Hindlimb muscle (tissue), 1 donor: ENCODE data around the gene DIPK1B. TPM values are rescaled to one million over a fixed set of nuclear protein-coding genes. Genes with fewer than 3 reads are reported as not detected.
"Not testable (repeated sequence)": the region's sequence is repeated elsewhere in the genome, so short reads cannot be mapped to it uniquely, and the experiment has no call there.

Source experiments
- DNase-seq: peaks from one replicate; pipeline ENCODE4 v3.0.0-alpha.2; 2013
- polyA plus RNA-seq: library from polyadenylated mRNA; unstranded; fragments of 120-200 nt; gene quantifications from one replicate; pipeline ENCODE4 v1.2.1, GENCODE V29; 2013; ENCODE audit not compliant: insufficient read length

Gene DIPK1B
- polyA plus RNA-seq, 1 donor, result 20.4 TPM

DNA sequence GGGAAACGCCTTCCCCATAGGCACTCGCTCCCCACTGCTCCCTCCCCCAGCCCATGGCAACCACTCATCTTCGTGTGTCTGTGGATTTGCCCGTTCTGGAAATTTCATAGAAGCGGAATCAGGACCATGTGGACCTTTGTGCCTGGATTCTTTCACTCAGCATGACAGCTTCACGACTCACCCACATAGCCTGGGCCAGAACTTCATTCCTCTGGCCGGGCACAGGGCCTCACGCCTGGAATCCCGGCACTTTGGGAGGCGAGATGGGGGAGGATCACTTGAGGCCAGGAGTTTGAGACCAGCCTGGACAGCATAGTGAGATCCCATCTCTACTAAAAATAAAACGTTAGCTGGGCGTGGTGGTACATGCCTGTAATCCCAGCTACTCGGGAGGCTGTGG lies 12.1 kb upstream of the DIPK1B start:
- DNase-seq, result no peak

DNA sequence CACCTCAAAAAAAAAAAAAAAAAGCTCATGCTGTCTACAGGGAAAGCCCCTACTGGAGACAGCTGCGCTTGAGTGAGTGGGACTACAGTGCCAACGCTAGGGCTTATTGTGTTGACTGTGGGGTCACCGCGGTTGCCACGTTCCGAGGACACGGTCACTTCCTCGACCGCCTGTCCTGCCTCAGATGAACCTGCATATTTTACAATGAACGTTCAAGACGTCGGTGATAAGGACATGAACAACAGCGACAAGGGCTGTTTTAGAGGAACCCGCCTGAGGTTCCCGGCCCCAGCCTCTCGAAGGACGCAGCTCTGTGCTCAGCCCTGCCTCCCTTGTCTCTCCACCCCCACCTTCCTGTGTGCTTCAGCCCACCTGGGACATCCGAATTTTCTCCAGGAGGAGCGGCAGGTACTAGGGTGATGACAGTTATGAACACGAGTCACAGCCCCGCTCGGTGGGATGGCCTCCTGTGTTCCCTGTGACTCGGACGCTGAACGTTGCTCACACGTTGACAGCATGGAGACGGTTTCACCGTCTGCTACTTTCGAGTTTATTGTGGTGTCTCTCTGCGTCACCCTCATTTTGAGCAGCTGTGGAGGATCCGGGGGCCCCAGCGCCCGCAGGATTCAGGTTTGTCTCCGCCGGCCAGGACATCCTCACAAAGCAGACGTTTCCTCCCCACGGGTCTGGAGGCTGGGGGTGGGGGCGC lies 11.3 kb upstream of the DIPK1B start:
- DNase-seq, result no peak

DNA sequence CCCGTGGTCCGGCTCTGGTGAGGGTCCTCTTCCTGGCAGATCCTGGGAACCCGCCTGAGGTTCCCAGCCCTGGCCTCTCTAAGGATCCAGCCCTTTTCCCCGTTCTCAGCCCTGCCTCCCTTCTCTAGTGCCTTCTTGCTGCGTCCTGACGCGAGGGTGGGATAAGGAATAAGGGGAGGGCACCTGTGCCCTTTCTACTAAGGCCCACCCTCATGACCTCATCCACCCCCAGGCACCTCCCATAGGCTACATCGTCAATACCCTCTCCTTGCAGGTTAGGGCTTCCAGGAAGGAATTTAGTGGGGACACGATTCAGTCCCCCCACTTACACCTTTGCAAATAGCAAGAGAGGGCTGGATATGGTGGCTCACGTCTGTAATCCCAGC lies 10.7 kb upstream of the DIPK1B start:
- no peak for DNase-seq

DNA sequence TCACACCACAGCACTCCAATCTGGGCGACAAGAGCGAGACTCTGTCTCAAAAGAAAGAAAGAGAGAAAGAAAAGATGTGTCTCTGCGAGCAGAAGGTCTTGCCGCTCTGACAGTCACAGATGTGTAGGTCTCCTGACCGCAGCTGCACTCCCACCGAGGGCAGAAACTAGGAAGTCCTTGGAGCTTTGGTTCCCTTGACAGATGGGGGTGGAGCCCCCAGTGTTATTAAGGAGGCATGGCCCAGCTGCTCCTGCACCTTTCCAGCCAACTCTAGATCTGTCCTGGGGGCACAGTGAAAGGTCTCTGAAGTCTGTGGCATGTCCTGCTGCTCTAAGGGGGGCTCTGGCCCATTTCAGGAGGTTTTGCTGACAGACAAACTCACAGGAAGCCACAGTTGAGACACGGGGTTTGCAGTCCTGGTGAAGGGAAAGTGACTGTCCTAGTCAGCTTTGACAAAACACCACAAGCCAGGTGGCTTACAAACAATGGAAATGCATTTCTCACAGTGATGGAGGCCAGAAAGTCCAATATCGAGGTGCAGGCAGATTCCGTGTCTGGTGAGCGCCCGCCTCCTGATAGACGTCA lies 9.0 kb upstream of the DIPK1B start:
- DNase-seq, result no peak

DNA sequence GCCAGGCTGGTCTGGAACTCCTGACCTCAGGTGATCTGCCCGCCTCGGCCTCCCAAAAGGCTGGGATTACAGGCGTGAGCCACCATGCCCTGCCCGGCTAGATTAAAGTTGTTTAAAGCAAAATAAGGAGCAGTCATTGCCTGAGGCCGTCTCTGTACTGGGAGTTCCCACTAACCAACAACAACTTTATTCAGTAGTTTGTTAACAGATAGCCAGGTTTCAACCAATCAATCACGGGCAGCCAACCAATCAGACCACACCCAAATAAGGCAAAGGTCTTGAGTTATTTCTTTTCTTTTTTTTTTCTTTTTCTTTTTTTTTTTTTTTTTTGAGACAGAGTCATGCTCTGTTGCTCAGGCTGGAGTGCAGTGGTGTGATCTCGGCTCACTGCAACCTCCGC lies 7.6 kb upstream of the DIPK1B start:
- not testable (repeated sequence) for DNase-seq

DNA sequence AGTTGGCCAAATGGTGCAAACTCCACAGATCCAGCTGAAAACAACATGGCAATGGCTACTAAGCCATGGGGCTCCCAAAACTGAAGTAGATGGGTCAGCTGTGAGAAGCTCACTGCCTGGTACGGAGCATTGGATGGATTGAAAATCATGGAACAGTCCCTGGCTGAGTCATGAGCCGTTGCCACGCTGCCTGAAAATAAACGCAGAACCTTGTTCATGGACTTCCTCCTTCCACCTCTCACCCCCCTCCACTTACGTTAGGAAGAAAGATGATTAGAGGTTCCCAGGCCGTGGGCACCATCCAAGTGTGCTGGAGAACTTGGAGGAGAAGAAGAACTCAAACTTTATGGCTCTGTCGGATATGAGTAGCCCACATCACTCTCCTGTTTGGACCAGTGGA lies 6.8 kb upstream of the DIPK1B start:
- no peak for DNase-seq

DNA sequence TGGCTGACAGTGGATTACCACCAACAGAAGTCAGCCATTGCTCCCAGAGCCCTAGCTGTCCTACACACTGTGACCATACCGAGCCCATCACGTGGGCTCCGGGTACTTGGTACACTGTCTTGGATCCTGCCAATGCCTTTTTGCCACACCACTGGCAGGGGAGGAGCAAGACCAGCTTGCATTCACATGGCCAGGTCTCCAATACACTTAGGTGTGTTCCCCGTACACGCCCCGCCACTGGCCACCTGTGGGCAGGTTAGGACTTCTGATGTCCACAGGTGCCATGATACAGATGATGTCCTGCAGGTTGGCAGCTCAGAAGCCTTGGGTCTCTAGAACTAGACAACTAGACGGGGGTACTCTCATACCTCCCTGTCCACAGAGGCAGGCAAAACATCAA lies 5.4 kb upstream of the DIPK1B start:
- no peak for DNase-seq

DNA sequence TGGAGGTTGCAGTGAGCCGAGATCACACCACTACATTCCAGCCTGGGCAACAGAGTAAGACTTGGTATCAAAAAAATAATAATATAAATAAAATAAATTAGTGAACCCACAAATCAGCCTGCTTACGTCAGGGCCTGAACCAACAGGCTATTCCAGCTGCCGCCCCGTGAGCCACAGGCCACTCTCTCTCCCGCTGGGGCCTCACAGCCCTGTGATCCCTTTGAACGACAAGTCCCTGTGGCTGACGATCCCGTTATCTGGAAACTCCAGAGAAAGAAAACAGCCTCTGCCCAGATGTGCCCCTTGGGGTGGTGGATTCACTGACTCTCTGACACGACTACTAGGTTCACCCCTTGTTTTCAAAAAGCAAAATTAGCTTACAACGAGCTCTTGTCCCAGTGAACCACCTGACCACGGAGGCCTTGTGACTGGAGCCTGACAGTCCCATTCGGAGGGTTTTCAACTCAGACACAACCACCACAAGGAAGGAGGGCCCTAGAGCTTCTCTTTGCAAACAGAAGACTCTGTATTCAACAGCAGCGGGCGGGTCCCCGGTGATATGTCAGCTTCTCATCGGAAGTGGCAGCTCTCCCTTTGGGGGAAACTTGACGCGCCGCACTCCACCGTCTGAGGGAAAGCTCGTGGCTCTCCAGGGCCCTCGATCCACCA lies 4.4 kb upstream of the DIPK1B start:
- no peak for DNase-seq

DNA sequence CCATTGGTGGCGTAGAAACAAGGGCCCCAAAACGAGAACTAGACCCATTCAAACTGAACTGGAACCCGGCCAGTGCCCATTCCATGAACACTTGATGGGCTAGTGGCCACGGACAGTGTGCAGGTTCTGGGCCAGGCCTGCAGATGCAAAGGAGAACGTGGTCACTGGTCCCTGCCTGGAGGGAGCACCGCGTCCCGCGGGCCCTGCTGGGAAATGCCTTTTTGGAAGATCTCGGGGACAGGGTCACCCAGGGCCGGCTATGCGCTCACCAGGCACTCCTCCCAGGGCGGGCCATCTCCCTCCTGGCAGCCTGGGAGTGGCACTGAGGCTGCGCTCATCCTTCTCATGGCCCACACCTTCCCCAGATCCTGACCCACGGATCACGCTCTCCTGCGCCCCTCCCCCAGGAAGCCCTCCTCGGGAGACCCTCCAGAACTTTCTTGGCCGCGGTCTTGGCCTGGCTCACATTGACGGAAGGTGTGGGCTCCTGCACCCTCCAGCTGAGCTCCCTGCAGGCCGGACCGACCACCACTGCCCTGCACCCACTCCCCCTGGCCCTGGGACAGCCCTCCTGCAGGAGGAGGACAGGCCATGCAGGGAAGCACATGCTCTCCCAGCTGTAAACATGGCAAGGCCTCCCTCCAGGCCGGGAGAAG lies 2.8 kb upstream of the DIPK1B start:
- DNase-seq, result no peak

DNA sequence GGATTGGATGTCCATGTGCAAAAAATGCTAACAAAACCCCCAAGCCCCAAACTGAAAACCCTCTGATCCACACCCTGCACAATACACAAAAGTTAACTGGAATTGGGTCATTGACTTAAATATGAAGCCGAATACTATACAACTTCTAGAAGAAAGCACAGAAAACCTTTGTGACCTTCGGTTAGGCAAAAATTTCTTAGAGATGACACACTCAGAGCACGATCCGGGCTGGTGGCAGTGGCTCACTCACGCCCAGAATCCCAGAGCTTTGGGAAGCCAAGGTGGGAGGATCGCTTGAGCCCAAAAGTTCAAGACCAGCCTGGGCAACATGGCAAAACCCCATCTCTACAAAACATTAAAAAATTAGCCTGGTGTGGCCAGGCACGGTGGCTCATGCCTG lies 1.8 kb upstream of the DIPK1B start:
- no peak for DNase-seq

DNA sequence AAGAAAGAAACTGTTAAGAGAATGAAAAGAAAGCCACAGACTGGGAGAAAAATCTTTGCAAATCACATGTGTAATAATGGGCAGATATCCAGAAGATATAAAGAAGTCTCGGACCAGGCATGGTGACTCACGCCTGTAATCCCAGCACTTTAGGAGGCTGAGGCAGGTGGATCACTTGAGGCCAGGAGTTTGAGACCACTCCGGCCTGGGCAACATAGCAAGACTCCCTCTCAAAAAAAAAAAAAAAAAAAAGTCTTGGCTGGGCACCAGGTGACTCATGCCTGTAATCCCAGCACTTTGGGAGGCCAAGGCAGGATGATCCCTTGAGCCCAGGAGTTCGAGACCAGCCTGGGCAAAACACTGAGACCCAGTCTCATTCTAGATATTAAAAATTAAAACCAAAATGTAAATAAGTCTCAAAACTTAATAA lies 1.1 kb upstream of the DIPK1B start:
- DNase-seq, result not testable (repeated sequence)

DNA sequence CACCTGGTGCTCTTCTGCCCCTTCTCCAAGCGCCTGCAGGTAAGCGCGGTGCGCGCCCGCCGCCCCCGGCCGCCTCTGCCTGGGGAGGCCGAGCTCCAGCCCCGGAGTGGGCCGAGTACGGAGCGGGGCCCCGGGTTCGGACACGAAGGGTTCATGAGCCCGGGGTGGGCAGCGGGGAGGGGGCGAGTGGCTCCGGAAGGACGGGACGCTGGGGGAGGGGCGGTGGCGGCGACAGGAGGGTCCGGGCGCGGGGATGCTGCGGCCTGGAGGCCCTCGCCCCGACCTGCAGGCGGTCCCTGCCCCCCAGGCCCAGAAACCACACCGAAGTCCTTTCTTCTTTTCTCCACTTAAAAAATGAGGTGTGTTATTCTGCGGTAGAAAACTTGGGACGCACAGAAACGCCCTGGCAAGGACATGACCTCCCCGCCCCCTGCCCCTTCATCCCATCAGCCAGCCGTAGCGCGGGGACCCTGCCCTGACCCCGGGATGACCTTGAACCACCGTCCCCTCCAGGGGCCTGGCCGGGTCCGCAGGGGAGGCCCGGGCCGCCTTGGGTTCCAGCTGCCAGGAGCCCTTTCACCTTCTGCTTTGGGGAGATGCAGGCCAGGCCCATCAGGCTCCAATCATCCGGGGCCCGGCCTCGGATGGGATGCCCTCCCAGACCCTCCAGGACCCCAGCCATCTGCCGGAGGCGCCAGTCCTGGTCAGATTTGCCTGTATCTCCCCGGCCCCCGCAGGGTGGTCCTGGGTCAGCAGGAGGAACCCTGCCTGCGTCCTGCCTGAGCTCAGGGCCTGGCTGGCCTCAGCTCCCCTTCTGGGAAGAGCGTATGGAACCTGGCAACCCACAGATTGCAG lies 545 bp downstream of the DIPK1B start:
- no peak for DNase-seq

DNA sequence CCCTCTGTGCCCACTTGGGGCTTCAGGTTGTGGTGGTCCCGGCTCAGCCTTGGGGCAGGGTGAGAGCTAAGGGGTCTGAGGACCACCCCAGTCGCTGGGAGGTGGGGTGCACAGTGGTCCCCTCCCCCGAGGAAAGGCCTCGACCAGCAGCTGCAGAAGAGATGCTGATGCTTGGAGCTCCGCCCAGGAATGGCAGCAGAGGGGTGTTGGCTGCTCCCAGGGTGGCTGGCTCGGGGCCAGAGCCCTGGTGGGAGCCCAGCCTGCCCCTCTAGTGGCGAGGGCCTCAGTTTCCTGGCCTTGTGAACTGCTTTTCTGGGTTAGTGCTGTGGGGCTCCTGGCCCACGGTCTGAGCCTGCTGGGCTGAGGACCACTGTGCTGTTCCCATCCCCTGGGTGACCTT lies 1.2 kb downstream of the DIPK1B start:
- no peak for DNase-seq

DNA sequence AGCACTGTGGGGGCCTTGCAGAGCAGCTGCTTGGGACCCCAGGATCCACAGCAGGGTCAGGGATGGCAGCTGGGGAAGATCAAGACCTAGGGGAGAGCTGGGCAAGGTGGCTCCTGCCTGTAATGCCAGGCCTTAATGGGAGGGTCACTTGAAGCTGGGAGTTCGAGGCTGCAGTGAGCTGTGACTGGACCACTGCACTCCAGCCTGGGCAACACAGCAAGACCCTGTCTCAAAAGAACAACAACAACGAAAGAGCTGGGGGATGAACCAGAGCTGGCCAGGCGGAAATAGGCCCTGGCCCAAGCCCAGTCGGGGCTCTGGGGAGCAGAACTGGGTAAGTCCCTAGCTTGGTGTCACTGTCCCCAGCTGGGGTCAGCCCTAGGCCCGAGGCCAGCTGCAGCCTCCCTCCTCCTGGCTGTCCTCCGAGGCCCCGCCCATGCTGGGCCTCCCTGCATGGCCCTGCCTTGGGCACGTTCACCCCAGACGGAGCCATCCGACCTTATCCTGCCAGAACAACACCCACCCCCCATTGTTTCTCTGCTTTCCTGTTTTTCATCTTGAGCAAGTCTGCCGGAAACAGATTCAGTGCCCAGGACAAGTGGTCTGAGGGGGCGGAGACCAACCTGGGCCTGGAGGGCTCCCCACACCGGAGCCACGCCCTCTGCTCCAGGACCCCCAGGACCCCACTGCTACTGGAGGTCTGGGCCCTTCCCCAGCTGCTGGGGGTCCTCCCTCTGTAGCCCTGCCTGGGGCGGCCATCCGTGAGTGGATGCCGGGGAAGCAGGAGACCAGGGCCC lies 1.9 kb downstream of the DIPK1B start:
- no peak for DNase-seq

DNA sequence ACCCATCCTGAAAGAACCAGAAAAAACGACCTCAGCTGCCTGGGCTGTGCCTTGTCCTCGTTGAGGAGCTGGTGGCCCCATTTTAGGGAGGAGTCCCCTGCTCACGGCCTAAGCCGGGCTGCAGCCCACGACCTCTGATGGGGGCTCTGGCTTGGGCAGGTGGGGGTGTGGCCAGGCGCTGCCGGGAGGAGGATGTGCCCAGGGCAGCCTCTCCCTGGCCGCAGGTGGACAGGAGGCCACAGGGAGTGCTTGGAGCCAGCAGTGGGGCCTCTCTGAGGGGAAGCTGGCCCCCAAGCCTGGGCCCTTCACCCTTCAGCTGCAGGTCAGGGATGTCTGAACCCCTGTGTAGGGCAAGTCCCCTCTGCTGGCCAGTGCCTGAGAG lies 2.5 kb downstream of the DIPK1B start:
- no peak for DNase-seq

DNA sequence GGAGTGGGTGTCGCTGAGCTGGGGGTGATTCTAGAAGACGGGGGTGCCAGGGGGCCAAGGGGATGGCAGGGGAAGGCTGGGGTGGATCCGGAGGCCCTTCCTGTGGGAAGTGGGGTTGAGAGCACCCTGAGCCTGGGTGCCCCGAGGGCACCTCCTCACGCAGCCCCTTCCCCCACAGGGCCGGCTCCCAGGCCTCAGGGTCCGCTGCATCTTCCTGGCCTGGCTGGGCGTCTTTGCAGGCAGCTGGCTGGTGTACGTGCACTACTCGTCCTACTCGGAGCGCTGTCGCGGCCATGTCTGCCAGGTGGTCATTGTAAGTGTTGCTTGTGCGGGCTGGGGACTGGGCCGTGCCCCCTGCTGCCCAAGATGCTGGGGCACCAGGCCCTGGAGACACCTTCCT lies 5.0 kb downstream of the DIPK1B start:
- no peak for DNase-seq

DNA sequence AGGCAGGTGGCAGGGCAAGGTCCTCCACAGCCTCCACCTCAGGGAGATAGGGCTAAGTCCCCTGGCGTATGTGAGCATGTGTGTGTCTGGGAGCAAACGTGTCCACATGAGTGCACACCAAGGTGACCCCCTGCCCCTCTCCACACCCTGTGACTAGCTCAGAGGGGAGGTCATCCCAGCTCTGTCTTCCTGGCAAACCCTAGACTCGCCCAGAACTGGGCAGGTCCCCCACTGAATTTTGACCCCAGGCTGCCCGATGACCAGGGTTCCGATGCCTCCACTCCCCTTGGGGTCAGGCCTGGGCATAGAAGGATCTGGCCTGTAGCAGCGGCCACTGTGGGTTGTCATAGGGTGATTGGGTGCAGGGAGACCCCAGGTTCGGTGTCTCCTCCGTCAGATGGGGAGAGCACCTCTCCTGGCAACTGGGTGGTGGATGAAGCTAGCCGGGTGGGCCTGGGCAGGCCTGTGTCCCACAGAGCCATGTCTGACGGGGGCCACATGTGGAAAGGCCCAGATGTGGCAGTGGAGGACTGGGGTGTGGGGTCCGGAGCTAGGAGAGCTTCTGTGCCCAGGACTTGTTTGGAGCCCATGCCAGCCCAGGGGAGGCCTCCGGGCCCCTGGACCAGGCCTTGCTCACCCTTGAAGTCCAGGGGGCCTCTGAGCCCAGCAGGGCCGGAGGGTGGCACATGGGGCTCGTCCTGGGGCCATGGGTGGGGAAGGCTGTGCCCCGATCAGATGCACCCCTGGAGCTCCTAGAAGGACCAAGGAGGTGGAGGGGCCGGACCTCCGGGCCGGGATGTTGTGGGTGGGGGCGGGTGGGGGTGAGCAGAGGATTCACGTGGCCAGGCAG lies 6.2 kb downstream of the DIPK1B start:
- no peak for DNase-seq

DNA sequence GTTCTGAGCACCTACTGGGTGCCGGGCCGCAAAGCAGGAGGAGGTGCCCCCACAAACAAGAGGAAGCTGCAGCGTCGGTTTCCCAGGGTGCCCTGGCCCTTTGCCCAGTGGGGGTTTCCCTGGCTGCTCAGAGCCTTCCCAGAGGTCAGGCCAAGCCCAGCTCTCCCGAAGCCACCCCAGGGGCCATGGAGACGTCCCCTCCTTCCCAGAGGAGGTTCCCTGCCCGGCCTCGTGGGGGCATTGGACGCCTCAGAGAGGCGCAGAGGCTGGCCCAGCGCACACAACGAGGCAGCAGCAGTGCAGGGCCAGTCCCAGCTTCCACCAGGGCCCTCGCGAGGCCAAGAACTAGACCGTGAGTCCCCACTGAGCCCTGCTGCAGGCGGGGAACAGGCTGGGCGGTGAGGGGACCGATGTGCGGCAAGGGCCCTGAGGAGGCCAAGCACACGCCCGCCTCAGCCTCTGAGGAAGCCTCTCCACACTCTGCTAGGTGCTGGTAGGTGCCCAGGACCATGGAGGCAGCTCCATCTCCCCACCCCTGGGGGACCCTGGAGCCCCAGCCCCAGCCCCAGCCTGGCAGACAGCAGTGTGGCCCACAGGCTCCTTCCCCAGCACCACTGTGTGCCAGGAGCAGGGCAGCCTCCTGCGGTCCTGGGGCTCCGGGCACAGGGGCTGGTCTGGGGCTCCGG lies 7.0 kb downstream of the DIPK1B start:
- DNase-seq, result no peak

DNA sequence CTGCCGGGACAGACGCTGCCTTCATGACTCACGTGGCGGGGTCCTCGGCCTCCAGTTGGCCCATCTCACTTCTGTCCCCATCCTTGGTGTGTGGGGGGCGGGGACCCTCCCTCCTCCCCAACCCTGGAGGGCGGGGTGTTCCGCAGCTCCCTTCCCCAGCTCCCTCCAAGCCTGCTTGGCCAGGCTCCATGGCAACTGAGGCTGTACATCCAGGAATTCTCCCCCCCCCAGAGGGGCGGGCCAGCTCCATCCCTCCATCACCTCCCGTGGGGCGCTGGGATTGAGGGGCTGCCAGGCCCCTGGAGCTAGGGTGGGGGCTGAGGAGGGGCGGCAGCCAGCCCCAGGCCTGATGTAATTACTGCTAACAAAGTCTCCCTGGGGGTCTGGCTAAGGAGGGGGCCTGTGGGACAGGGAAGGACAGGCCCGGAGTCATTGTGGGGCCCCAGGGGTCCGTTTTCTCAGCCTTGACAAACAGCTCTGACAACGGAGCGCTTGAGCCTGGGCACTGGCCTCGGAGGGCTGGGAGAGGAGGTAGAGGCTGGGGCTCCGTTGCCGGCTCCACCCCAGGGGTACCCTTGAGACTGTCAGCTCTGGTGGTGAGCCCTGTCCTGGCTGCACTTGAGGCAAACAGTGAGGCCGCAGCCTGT lies 8.0 kb downstream of the DIPK1B start:
- DNase-seq, result no peak

DNA sequence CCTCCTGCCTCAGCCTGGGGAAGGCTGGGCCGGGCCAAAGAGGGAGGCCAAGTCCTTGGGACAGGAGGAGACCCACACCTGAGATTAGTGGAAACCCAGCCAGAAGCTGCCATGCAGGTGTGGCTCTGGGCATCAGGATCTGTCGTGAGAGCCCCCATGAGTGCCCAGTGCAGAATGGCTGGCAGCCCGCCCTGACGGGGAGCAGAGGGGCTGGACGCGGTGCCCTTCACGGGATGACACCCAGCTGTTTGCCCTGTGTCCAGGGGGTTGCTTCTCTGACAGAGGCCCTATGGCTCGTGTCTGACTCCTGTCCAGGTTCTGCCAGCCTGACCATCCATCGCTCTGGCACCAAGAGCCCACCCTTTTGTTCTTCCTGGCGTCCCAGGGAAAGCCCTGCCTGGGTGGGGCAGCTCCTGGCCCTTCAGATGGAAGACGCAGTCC lies 8.5 kb downstream of the DIPK1B start:
- no peak for DNase-seq
